ENCODE data around the gene RAPGEF2.

DNA sequence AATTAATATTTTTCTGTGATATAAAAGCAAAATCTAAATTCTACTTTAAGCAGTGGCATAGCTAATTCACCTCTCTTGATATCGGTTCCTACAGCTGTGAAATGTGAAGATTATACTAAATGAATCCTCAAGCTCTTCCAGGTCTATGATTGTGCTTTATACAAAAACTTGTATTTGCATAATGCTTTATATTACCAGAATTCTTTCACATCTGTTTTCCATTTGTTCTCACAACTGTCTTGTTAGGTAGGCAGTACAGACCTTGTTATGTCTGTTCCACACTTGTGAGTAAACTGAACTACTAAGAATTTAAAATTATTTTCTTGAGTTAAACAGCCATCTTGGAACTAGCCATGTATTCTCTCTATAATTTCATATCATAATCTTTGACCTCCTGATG, 184.9 kb downstream of the RAPGEF2 start:
- TF ChIP-seq, protein P1, sequence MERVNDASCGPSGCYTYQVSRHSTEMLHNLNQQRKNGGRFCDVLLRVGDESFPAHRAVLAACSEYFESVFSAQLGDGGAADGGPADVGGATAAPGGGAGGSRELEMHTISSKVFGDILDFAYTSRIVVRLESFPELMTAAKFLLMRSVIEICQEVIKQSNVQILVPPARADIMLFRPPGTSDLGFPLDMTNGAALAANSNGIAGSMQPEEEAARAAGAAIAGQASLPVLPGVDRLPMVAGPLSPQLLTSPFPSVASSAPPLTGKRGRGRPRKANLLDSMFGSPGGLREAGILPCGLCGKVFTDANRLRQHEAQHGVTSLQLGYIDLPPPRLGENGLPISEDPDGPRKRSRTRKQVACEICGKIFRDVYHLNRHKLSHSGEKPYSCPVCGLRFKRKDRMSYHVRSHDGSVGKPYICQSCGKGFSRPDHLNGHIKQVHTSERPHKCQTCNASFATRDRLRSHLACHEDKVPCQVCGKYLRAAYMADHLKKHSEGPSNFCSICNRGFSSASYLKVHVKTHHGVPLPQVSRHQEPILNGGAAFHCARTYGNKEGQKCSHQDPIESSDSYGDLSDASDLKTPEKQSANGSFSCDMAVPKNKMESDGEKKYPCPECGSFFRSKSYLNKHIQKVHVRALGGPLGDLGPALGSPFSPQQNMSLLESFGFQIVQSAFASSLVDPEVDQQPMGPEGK (CRISPR knock-in tag; IDR thresholded peaks at IDR 0.05; ENCODE audit: borderline replicate concordance), result no peak
- TF ChIP-seq OSR1 (CRISPR knock-in tag; IDR thresholded peaks at IDR 0.05), result no peak
- TF ChIP-seq CSDC2 (CRISPR knock-in tag; IDR thresholded peaks at IDR 0.05), result no peak
- no peak for TF ChIP-seq CREB5 (CRISPR knock-in tag; IDR thresholded peaks at IDR 0.05; ENCODE audit: low read depth)
- no peak for TF ChIP-seq ZNF70 (CRISPR knock-in tag; IDR thresholded peaks at IDR 0.05)
- no peak for TF ChIP-seq ZNF565 (CRISPR knock-in tag; conservative IDR thresholded peaks at IDR 0.05; ENCODE audit: low read depth)
- no peak for TF ChIP-seq ARNTL (CRISPR knock-in tag; IDR thresholded peaks at IDR 0.05; ENCODE audit: borderline replicate concordance, low read depth)
- no peak for TF ChIP-seq ZFP3 (CRISPR knock-in tag; IDR thresholded peaks at IDR 0.05)
- no peak for TF ChIP-seq PPARA (CRISPR knock-in tag; IDR thresholded peaks at IDR 0.05; ENCODE audit: borderline replicate concordance)
